Measurements from ENCODE around the gene USP10.

DNA sequence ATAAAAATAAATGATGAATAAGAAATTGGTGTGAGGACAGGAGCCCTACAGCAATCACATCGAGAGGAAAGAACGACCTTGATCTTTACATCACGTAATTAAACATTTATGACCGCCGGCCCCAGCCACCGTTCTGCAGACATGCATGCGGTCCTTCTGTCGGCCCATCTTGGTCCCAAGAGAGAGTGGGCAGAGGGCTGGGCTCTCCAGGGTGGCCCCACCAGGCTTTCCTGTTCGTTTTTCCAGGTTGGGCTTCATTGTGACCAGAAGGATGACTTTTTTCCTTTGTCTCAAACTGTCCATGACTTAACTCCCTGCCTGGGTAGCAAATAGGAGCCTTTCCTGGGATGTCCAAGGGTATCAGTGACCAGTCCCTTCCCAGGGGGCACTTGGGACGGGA is 116.7 kb downstream of the USP10 start:
- no peak for TF ChIP-seq POLR2A (IDR thresholded peaks at IDR 0.05)
- no peak for TF ChIP-seq CTCF (IDR thresholded peaks at IDR 0.05)
- no peak for TF ChIP-seq EP300 (IDR thresholded peaks at IDR 0.05)
- TF ChIP-seq POLR2AphosphoS5 (IDR thresholded peaks at IDR 0.05), result no peak

Measured in sigmoid colon (tissue), 4 donors.